ENCODE measurements around the gene ECSIT.

DNA sequence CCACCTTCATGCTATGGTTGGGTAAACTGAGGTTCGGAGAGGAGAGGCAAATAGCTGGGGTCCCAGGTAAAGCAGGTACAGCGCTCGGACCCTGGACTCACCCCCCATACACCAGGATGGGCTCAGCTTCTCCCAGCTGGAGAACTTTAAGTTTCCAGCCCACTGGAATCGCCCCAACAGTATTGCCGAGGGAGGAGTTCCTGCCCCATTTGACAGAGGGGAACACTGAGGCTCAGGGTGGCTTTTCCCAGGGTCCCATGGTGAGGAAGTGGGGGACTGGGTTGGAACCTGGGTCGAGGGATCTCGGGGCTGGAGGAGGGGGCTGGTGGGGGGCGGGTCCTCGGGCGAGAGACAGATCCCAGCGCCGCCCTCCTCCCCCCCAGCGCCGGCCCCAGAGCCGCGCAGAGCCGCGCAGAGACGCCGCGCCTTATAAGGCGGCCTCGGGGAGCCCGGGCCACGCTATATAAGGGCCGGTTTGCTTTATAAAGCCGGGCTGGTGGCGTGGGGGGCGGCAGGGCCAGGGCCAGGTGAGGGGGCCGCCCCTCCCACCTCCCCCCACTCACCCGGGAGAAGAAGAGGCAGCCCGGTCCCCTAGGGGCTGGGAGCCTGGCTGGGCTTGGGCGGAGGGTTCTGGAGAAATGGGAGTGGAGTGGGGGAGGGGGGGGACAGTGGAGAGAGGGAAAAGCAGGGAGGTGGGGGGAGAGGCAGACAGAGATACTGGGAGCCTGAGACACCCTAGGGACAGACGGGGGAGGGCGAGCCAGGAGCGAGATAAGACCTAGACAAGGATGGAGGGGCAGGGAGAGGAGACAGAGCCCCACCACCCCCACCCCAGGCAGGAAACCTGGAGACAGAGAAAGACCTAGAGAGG, 10.8 kb upstream of the ECSIT start:
- TF ChIP-seq, protein P1, sequence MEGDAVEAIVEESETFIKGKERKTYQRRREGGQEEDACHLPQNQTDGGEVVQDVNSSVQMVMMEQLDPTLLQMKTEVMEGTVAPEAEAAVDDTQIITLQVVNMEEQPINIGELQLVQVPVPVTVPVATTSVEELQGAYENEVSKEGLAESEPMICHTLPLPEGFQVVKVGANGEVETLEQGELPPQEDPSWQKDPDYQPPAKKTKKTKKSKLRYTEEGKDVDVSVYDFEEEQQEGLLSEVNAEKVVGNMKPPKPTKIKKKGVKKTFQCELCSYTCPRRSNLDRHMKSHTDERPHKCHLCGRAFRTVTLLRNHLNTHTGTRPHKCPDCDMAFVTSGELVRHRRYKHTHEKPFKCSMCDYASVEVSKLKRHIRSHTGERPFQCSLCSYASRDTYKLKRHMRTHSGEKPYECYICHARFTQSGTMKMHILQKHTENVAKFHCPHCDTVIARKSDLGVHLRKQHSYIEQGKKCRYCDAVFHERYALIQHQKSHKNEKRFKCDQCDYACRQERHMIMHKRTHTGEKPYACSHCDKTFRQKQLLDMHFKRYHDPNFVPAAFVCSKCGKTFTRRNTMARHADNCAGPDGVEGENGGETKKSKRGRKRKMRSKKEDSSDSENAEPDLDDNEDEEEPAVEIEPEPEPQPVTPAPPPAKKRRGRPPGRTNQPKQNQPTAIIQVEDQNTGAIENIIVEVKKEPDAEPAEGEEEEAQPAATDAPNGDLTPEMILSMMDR (IDR thresholded peaks at IDR 0.05): no peak
- no peak for TF ChIP-seq POLR2AphosphoS5 (IDR thresholded peaks at IDR 0.05; ENCODE audit: low read depth, low read length)
- TF ChIP-seq, protein P2, sequence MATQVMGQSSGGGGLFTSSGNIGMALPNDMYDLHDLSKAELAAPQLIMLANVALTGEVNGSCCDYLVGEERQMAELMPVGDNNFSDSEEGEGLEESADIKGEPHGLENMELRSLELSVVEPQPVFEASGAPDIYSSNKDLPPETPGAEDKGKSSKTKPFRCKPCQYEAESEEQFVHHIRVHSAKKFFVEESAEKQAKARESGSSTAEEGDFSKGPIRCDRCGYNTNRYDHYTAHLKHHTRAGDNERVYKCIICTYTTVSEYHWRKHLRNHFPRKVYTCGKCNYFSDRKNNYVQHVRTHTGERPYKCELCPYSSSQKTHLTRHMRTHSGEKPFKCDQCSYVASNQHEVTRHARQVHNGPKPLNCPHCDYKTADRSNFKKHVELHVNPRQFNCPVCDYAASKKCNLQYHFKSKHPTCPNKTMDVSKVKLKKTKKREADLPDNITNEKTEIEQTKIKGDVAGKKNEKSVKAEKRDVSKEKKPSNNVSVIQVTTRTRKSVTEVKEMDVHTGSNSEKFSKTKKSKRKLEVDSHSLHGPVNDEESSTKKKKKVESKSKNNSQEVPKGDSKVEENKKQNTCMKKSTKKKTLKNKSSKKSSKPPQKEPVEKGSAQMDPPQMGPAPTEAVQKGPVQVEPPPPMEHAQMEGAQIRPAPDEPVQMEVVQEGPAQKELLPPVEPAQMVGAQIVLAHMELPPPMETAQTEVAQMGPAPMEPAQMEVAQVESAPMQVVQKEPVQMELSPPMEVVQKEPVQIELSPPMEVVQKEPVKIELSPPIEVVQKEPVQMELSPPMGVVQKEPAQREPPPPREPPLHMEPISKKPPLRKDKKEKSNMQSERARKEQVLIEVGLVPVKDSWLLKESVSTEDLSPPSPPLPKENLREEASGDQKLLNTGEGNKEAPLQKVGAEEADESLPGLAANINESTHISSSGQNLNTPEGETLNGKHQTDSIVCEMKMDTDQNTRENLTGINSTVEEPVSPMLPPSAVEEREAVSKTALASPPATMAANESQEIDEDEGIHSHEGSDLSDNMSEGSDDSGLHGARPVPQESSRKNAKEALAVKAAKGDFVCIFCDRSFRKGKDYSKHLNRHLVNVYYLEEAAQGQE (IDR thresholded peaks at IDR 0.05; ENCODE audit: insufficient read depth in 1 of 2, low read depth in 2 of 2, low read length in 1 of 2): no peak
- no peak for TF ChIP-seq SIN3A (IDR thresholded peaks at IDR 0.05; ENCODE audit: borderline replicate concordance, insufficient read depth, low read depth, low read length)
